Hippocampal formation (tissue), 2 donors: ENCODE measurements around the gene GDF10.

Experiments
- DNase-seq, 2 donors: peaks; one replicate each; lab custom pipeline; 2025; lab: John Stamatoyannopoulos, UW

The GDF10 gene

DNA sequence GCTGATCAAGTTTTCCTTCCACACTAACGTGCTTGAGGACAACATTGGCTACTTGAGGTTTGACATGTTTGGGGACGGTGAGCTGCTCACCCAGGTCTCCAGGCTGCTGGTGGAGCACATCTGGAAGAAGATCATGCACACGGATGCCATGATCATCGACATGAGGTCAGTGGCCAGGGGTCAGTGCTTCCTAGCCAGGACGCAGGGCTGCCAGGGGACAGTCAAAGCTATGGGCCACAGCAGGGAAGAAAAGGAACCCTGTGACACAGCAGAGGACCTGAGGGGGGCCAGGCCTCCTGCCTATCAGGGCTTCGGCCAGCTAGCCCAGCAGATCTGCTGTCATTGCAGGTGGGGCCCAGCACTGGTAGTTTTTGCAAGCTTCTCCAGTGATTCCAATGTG is 53.4 kb downstream of the GDF10 start:
- DNase-seq, result no peak

- DNase-seq, result no peak
Measured at GRCh38 chr10:47354165-47354564, 54.2 kb downstream of the GDF10 start.

DNA sequence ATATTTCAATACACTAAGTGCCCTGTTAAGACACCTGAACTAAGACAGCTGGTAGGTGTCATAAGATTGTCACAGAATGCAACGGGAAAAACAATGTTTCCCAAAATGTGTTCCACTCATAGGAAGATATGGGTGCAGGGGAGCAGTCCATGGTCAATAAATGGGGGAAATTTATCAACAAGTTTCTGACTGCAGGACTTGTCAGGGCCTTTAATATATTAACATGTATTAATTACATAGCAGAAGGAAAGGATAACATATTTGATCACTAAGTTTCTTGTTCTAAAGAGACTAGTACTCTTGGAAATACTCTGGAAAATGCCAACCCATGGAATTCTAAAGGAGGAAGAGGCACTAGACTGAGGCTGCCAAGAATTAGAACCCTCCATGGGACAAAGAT is 54.9 kb downstream of the GDF10 start:
- no peak for DNase-seq

DNA sequence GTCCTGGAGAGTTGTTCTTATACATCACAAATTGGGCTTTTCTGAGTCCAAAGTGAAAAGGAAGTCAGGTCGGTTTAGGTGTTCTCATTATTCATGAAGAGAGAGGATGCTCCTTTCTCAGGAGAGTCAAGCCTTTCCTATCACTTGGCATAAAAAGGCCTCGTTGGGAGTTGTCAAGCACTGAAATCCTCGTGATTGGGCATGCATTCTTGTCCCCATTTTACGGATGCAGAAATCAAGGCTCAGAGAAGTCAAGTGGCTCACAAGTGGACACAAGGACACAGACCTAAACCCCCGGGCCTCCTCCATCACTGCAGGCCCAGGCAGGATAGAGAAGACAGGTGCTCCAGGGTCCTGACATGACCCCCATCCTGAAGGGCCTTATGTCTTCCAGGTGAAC is 56.7 kb downstream of the GDF10 start:
- no peak for DNase-seq

DNA sequence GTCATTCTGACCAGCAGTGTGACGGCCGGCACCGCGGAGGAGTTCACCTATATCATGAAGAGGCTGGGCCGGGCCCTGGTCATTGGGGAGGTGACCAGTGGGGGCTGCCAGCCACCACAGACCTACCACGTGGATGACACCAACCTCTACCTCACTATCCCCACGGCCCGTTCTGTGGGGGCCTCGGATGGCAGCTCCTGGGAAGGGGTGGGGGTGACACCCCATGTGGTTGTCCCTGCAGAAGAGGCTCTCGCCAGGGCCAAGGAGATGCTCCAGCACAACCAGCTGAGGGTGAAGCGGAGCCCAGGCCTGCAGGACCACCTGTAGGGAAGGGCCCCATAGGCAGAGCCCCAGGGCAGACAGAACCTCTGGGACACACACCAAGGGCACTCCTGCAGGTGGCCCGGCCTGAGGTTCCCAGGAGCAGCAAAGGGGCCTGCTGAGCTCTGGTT is 57.2 kb downstream of the GDF10 start:
- no peak for DNase-seq

GRCh38 chr10:47357911-47358310 is 57.9 kb downstream of the GDF10 start:
- no peak for DNase-seq

DNA sequence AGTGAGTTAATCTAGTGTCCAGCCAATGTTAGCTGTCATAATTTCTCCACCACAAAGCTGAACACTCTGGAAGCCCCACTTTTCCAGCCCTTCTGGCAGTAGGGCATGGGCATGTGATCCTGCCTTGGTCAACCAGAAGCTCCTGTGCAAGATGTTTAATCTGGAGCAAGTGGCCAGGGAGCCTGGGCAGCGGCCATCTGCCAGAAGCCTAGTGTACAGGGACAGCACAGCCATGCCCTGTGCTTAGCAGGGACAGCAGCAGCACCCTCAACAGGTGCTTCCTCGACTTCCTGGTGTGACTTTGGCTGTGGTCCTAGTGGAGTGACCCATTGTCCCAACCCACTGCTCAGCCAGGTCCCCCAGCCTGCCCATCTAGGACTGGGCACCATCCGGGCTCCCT is 58.5 kb downstream of the GDF10 start:
- DNase-seq, result no peak

- DNase-seq, result no peak
Measured at GRCh38 chr10:47359101-47359500, 59.1 kb downstream of the GDF10 start.

GRCh38 chr10:47359626-47360418 is 59.8 kb downstream of the GDF10 start:
- no peak for DNase-seq

- no peak for DNase-seq
Measured at GRCh38 chr10:47360419-47361040, 60.5 kb downstream of the GDF10 start.

- DNase-seq, result peak in 1 of 2 donors; percentile 34
Measured at GRCh38 chr10:47361293-47361692, 61.3 kb downstream of the GDF10 start.

GRCh38 chr10:47362199-47362598 is 62.2 kb downstream of the GDF10 start:
- DNase-seq, result no peak
